K562 (cell line): ENCODE measurements around the gene SUPT20HL1. TPM values are rescaled to one million over a fixed set of nuclear protein-coding genes. Genes with fewer than 3 reads are reported as not detected.

Experiments
- ATAC-seq: fragments of 200-7000 bp; cut with Tn5 transposase; 3 replicates; pipeline ENCODE4 v1.9.1; 2020; ENCODE audit warnings: moderate library complexity
- BruUV-seq: library from RNA; stranded (reverse); fragments of 400-500 nt; replicated peaks from 2 replicates; lab custom pipeline; 2021; lab: Mats Ljungman, UMichigan
- CTCF ChIA-PET: fragments of 300-600 bp; formaldehyde crosslinking; extraction: SDS; loops from one replicate; lab custom pipeline; 2021; ENCODE audit warnings: low intra/inter-chr PET ratio; lab: Yijun Ruan, JAX
- POLR2A ChIA-PET: fragments of 300-600, 350-650 bp; sonication (Branson Sonifier 250); formaldehyde crosslinking; extraction: SDS; loops from one replicate; lab custom pipeline; 2021; ENCODE audit warnings: antibody characterized with exemption, inconsistent platforms; lab: Yijun Ruan, JAX
- DNase-seq, 4 experiments: peaks; one replicate each; pipeline versions ENCODE4 v3.0.0 to v3.0.0-alpha.2; 2011 to 2018; ENCODE audit warnings: low spot score in 3 of 4, mixed read lengths in 3 of 4; ENCODE audit errors: extremely low read depth in 1 of 4
- FAIRE-seq: peaks from 2 replicates; lab custom pipeline; 2011; peaks lifted over from hg19 to GRCh38; lab: Jason Lieb, UNC
- H2AFZ ChIP-seq: 2 replicates; pipeline ENCODE4 v1.6.0; 2011; ENCODE audit warnings: low read depth, low read length, control low read depth, inconsistent platforms
- H3K27ac ChIP-seq: fragments of 200-600 bp; 3 replicates; pipeline ENCODE4 v1.8.0; 2011; ENCODE audit warnings: low read depth, mild to moderate bottlenecking, control low read depth, inconsistent platforms, low read length, moderate library complexity, mixed read lengths; ENCODE audit errors: extremely low read depth
- H3K27me3 ChIP-seq, 2 experiments: fragments of 300-600 bp in 1 of 2; 2 replicates in 1 of 2; 3 replicates in 1 of 2; pipeline versions ENCODE4 v1.6.0 to v1.8.0; 2011; ENCODE audit warnings: inconsistent platforms in 2 of 2, low read length in 2 of 2, mild to moderate bottlenecking in 1 of 2, mixed read lengths in 1 of 2, moderate library complexity in 1 of 2; ENCODE audit not compliant: control insufficient read depth in 2 of 2, insufficient read depth in 2 of 2
- H3K36me3 ChIP-seq: fragments of 300-600 bp; 3 replicates; pipeline ENCODE4 v1.8.0; 2011; ENCODE audit warnings: mild to moderate bottlenecking, low read length, inconsistent platforms; ENCODE audit not compliant: control insufficient read depth, insufficient read depth
- H3K4me1 ChIP-seq, 2 experiments: fragments of 200-600 bp in 1 of 2; replicated peaks in 1 of 2; 2 replicates in 1 of 2; 3 replicates in 1 of 2; pipeline versions ENCODE4 v1.5.1 to v1.8.0; 2011; ENCODE audit warnings: inconsistent platforms in 2 of 2, low read length in 2 of 2, mild to moderate bottlenecking in 1 of 2, mixed read lengths in 1 of 2, moderate library complexity in 1 of 2; ENCODE audit not compliant: control insufficient read depth in 2 of 2, insufficient read depth in 2 of 2
- H3K4me2 ChIP-seq: 2 replicates; pipeline ENCODE4 v1.6.1; 2011; ENCODE audit warnings: low read length, control low read depth, inconsistent platforms, mixed read lengths; ENCODE audit not compliant: insufficient read depth
- H3K4me3 ChIP-seq: fragments of 200-600 bp; sonication (generic), shearing (Covaris generic); 2 replicates; pipeline ENCODE4 v1.5.1; 2016; ENCODE audit warnings: control low read depth, inconsistent platforms
- H3K79me2 ChIP-seq: fragments of 200-600 bp; 3 replicates; pipeline ENCODE4 v1.8.0; 2011; ENCODE audit warnings: low read length, inconsistent platforms; ENCODE audit not compliant: control insufficient read depth, insufficient read depth
- H3K9ac ChIP-seq, 2 experiments: 2 replicates each; pipeline versions ENCODE4 v1.6.0 to v1.6.1; 2011; ENCODE audit warnings: low read depth in 2 of 2, low read length in 2 of 2, control low read depth in 1 of 2, inconsistent platforms in 1 of 2, mild to moderate bottlenecking in 1 of 2, mixed read lengths in 1 of 2; ENCODE audit not compliant: insufficient read depth in 1 of 2
- H3K9me1 ChIP-seq: one replicate; pipeline ENCODE4 v1.6.0; 2011; ENCODE audit warnings: inconsistent platforms, mild to moderate bottlenecking, low read length, moderate library complexity; ENCODE audit not compliant: control insufficient read depth, insufficient read depth
- H3K9me3 ChIP-seq: replicated peaks from 2 replicates; pipeline ENCODE4 v1.5.1; 2011; ENCODE audit warnings: low read depth, low read length, inconsistent platforms; ENCODE audit not compliant: control insufficient read depth, insufficient read depth
- H4K20me1 ChIP-seq: replicated peaks from 2 replicates; pipeline ENCODE4 v1.6.1; 2011; ENCODE audit warnings: low read length, inconsistent platforms, mixed read lengths; ENCODE audit not compliant: control insufficient read depth, insufficient read depth
- HSF4 ChIP-seq: fragments of 250-450 bp; sonication (Bioruptor Pico); IDR thresholded peaks from 2 replicates; pipeline ENCODE4 v2.1.2; 2022; ENCODE audit warnings: mild to moderate bottlenecking, moderate library complexity, borderline replicate concordance
- RBM39 ChIP-seq: fragments of 200-400 bp; formaldehyde crosslinking; optimal IDR thresholded peaks from 2 replicates; pipeline ENCODE3; 2018; ENCODE audit warnings: low read depth, low read length
- STAT5B ChIP-seq: fragments of 250-450 bp; sonication (Bioruptor Pico); IDR thresholded peaks from 2 replicates; pipeline ENCODE4 v1.8.0; 2021; ENCODE audit warnings: mild to moderate bottlenecking, inconsistent platforms
- XRCC4 ChIP-seq: IDR thresholded peaks from one replicate; pipeline ENCODE4 v1.6.1; 2011; ENCODE audit not compliant: insufficient read depth, insufficient read length; ENCODE audit errors: extremely low read depth
- ZBTB1 ChIP-seq: sonication (generic); formaldehyde crosslinking; IDR thresholded peaks from 2 replicates; pipeline ENCODE4 v1.8.1; 2023; ENCODE audit warnings: missing genetic modification reagents, low read depth, mild to moderate bottlenecking, borderline replicate concordance
- ZNF696 ChIP-seq: fragments of 250-450 bp; sonication (Bioruptor Pico); conservative IDR thresholded peaks from 2 replicates; pipeline ENCODE4 v1.4.0; 2020; ENCODE audit warnings: mild to moderate bottlenecking, moderate library complexity
- WGBS: fragments of 100-300 bp; shearing (Covaris generic); methylation state at CpG from one replicate; pipeline ENCODE4 v1.1.6; 2016; ENCODE audit warnings: low coverage, mixed read lengths; ENCODE audit not compliant: insufficient coverage; ENCODE audit errors: missing lambda C conversion rate; 5-methylcytosine and 5-hydroxymethylcytosine counted together
- in situ Hi-C: fragments of 300-500 bp; cut with MboI; formaldehyde crosslinking; loops from 4 replicates; pipeline ENCODE4 v1.15.0; 2018; ENCODE audit warnings: inconsistent platforms, mixed read lengths
- intact Hi-C: fragments of 100-400 bp; cut with micrococcal nuclease; formaldehyde crosslinking; loops from 2 replicates; pipeline ENCODE4 v1.14.2; 2022
- polyA plus RNA-seq, 8 experiments: library from polyadenylated mRNA; depleted of rRNA in 4 of 8; stranded (reverse) in 5 of 8; unstranded in 3 of 8; fragments of >200 nt; fragmentation: Nextera tagmentation in 2 of 8; fragmentation: Illumina TruSeq in 1 of 8; extraction: Ambion mirVana in 2 of 8; extraction: Trizol in 1 of 8; gene quantifications; 2 replicates each; pipeline versions ENCODE4 v1.2.1 to v1.2.3, GENCODE V29; 2011 to 2014; ENCODE audit warnings: inconsistent platforms in 1 of 8, missing spikeins in 1 of 8
- total RNA-seq, 7 experiments: library from RNA; depleted of rRNA in 6 of 7; stranded (reverse); fragments of >200 nt in 6 of 7; fragmentation: Illumina TruSeq in 2 of 7; extraction: Trizol in 2 of 7; gene quantifications; 2 replicates each; pipeline versions ENCODE4 v1.2.1 to v1.2.3, GENCODE V29; 2011 to 2021; ENCODE audit warnings: low replicate concordance in 1 of 7

SUPT20HL1 gene
- total and polyA plus RNA-seq, 9 of the 15 experiments (the other 6 are each of a cell fraction or from before 2014, with no cell fraction given) = not detected

DNA sequence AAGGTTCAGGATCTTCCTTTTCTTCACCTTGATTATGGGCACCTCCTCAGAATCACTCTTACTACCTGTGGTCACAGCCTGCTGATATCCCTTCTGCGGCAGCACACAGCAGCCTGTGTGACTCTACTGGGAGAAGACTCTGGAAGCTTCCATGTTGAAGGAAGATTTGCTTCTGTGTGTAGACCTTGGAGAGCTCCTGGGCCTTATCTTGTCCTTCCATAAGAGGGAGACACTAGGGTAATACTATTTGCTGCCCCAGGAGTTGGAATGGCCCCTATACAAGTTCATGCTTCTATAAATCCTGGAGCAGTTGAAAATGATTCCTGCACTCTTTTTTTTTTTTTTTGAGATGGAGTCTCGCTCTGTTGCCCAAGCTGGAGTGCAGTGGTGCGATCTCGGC, 10.2 kb upstream of the SUPT20HL1 start (continued):
- no peak for TF ChIP-seq XRCC4
- TF ChIP-seq ZNF696 (CRISPR knock-in tag) = no peak
- no peak for TF ChIP-seq RBM39

- no peak overlapping the region for H3K27ac ChIP-seq
- no TSS peak for BruUV-seq
- H3K36me3 ChIP-seq = no peaks in the 10 kb centered on the region
- DNase-seq (no peak), ATAC-seq (no peak), FAIRE-seq (no peak)
- H3K79me2 ChIP-seq = no peaks in the 10 kb centered on the region
- TF ChIP-seq STAT5B (no peak), ZBTB1 (CRISPR knock-in tag) (no peak)
- no peaks in the 10 kb centered on the region for H3K9me1 ChIP-seq
- H2AFZ ChIP-seq = no peak overlapping the region
- no peaks in the 10 kb centered on the region; a peak in 3 of 5 replicates for H3K27me3 ChIP-seq
- WGBS = 5% methylated on average over 8 of the region's 8 CpGs
- H3K4me3 ChIP-seq = no peak overlapping the region
- in situ Hi-C loops = no loop called here
- H4K20me1 ChIP-seq = no peaks in the 10 kb centered on the region
- no peak overlapping the region for H3K4me2 ChIP-seq
- H3K4me1 ChIP-seq = no peaks in the 10 kb centered on the region
- H3K9me3 ChIP-seq = no peaks in the 10 kb centered on the region
- intact Hi-C loops = no loop called here
- ChIA-PET CTCF (no interaction called here), POLR2A (no interaction called here)
- no peak overlapping the region for H3K9ac ChIP-seq
These were observed 5.3 kb upstream of the SUPT20HL1 start for GRCh38 chrX:24355095-24355494.

GRCh38 chrX:24357106-24357505, 3.3 kb upstream of the SUPT20HL1 start:
- FAIRE-seq = no peak
- Histone ChIP-seq H3K9ac (no peak overlapping the region), H3K36me3 (no peaks in the 10 kb centered on the region), H4K20me1 (no peaks in the 10 kb centered on the region), H3K9me3 (no peaks in the 10 kb centered on the region), H2AFZ (no peak overlapping the region), H3K4me2 (no peak overlapping the region), H3K79me2 (no peaks in the 10 kb centered on the region), H3K27me3 (peaks cover 0 to 16% of the 10 kb centered on the region in 2 experiments; a peak in 3 of 5 replicates), H3K27ac (no peak overlapping the region), H3K4me3 (no peak overlapping the region), H3K9me1 (no peaks in the 10 kb centered on the region), H3K4me1 (peaks cover 0 to 1% of the 10 kb centered on the region in 2 experiments; a peak in 1 of 5 replicates)
- ChIA-PET POLR2A (no interaction called here), CTCF (no interaction called here)
- ATAC-seq = no peak
- intact Hi-C loops (no loop called here), in situ Hi-C loops (no loop called here)
- TF ChIP-seq HSF4 (CRISPR knock-in tag) = no peak
- no peak for DNase-seq
- BruUV-seq = no TSS peak
